DND-41 (cell line): Measurements from ENCODE around the gene C12orf50.

Experiments
- ATAC-seq: fragments of 200-7000 bp; cut with Tn5 transposase; 3 replicates; pipeline ENCODE4 v1.9.1; 2021; ENCODE audit warnings: low read depth; ENCODE audit not compliant: insufficient read depth
- DNase-seq: peaks from one replicate; pipeline ENCODE4 v3.0.0-alpha.2; 2020
- H2AFZ ChIP-seq: 2 replicates; pipeline ENCODE4 v1.6.0; 2012; ENCODE audit warnings: low read depth, low read length
- H3K27ac ChIP-seq: 2 replicates; pipeline ENCODE4 v1.5.1; 2012; ENCODE audit warnings: low read length, inconsistent platforms
- H3K27me3 ChIP-seq: fragments of 200-600 bp; sonication (generic); 2 replicates; pipeline ENCODE4 v1.6.0; 2012; ENCODE audit warnings: low read length, mild to moderate bottlenecking, inconsistent platforms; ENCODE audit not compliant: insufficient read depth, poor library complexity
- H3K36me3 ChIP-seq: 2 replicates; pipeline ENCODE4 v1.5.1; 2012; ENCODE audit warnings: low read length, inconsistent platforms; ENCODE audit not compliant: insufficient read depth
- H3K4me1 ChIP-seq: 2 replicates; pipeline ENCODE4 v1.5.1; 2012; ENCODE audit warnings: mild to moderate bottlenecking, low read length; ENCODE audit not compliant: insufficient read depth
- H3K4me2 ChIP-seq: 2 replicates; pipeline ENCODE4 v1.6.0; 2012; ENCODE audit warnings: mild to moderate bottlenecking, moderate library complexity, low read length, inconsistent platforms; ENCODE audit not compliant: insufficient read depth
- H3K4me3 ChIP-seq, 2 experiments: fragments of 200-600 bp in 1 of 2; shearing (Covaris generic) in 1 of 2; 2 replicates each; pipeline ENCODE4 v1.5.1; 2012 to 2016; ENCODE audit warnings: inconsistent platforms in 2 of 2, low read length in 2 of 2, mild to moderate bottlenecking in 2 of 2, low read depth in 1 of 2, moderate library complexity in 1 of 2
- H3K79me2 ChIP-seq: 2 replicates; pipeline ENCODE4 v1.6.0; 2012; ENCODE audit warnings: low read length, inconsistent platforms; ENCODE audit not compliant: insufficient read depth
- H3K9ac ChIP-seq: 2 replicates; pipeline ENCODE4 v1.6.0; 2012; ENCODE audit warnings: low read depth, mild to moderate bottlenecking, inconsistent platforms, low read length, moderate library complexity
- H3K9me3 ChIP-seq: 2 replicates; pipeline ENCODE4 v1.5.1; 2012; ENCODE audit warnings: low read length, moderate library complexity, mild to moderate bottlenecking, inconsistent platforms; ENCODE audit not compliant: insufficient read depth, severe bottlenecking
- H4K20me1 ChIP-seq: 2 replicates; pipeline ENCODE4 v1.6.0; 2012; ENCODE audit warnings: low read length; ENCODE audit not compliant: insufficient read depth
- EZH2 ChIP-seq: IDR thresholded peaks from 3 replicates; pipeline ENCODE4 v1.6.1; 2012; ENCODE audit warnings: borderline replicate concordance, low read depth, mild to moderate bottlenecking, moderate library complexity, low read length, inconsistent platforms; ENCODE audit not compliant: severe bottlenecking
- TF ChIP-seq, protein P1 (sequence below): IDR thresholded peaks from 2 replicates; pipeline ENCODE4 v1.5.1; 2012; ENCODE audit warnings: borderline replicate concordance, low read length, moderate library complexity, mild to moderate bottlenecking; ENCODE audit not compliant: poor library complexity, severe bottlenecking; ENCODE audit errors: extremely low read depth

C12orf50 gene

DNA sequence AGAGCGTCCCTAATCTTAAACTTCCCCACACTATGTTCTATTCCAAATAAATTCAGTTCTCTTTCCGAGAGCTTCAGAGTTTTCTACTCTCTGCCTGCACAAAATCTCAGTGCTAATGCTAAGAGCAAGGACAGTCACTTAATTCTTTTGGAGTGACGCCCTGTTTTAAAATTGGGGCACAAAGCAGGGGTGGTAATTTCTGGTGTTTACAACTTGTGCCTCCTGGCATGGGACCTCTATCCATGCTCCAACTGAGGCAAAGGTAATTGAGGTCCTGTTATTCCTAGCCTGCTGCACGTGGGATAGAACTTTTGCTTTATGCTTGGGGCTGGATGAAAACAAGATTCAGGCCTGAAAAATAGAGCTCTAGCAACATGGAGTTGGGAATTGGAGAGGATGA, 22.9 kb downstream of the C12orf50 start:
- H3K4me1 ChIP-seq: no peaks in the 10 kb centered on the region
- H3K36me3 ChIP-seq: no peaks in the 10 kb centered on the region
- no peaks in the 10 kb centered on the region for H3K79me2 ChIP-seq
- no peak for ATAC-seq
- H3K9me3 ChIP-seq: peaks cover 3% of the 10 kb centered on the region
- no peaks in the 10 kb centered on the region for H4K20me1 ChIP-seq
- DNase-seq: no peak
- no peak overlapping the region for H3K4me2 ChIP-seq
- no peak overlapping the region for H3K9ac ChIP-seq
- H3K4me3 ChIP-seq: no peak overlapping the region
- H3K27ac ChIP-seq: no peak overlapping the region
- no peaks in the 10 kb centered on the region for H3K27me3 ChIP-seq
- no peak overlapping the region for H2AFZ ChIP-seq
- TF ChIP-seq, protein P1, sequence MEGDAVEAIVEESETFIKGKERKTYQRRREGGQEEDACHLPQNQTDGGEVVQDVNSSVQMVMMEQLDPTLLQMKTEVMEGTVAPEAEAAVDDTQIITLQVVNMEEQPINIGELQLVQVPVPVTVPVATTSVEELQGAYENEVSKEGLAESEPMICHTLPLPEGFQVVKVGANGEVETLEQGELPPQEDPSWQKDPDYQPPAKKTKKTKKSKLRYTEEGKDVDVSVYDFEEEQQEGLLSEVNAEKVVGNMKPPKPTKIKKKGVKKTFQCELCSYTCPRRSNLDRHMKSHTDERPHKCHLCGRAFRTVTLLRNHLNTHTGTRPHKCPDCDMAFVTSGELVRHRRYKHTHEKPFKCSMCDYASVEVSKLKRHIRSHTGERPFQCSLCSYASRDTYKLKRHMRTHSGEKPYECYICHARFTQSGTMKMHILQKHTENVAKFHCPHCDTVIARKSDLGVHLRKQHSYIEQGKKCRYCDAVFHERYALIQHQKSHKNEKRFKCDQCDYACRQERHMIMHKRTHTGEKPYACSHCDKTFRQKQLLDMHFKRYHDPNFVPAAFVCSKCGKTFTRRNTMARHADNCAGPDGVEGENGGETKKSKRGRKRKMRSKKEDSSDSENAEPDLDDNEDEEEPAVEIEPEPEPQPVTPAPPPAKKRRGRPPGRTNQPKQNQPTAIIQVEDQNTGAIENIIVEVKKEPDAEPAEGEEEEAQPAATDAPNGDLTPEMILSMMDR: no peak
- TF ChIP-seq EZH2: no peak

DNA sequence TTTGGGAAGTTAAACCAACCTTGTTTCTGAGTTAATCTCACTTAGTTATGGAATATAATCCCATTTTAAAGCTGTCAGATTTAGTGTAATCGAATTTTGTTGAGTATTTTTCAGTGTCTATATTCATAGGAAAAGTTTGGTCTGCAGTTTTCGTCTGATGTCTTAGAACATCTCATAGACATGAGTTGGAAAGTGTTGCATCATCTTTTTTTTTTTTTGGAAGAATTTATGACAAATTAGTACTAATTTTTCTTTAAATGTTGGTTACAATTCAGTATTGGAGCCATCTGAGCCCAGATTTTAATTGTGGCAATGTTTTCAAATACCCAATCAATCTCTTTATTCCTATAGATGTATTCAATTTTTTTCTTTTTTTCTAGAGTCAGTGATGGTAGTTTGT, 27.9 kb downstream of the C12orf50 start:
- DNase-seq: no peak
- Histone ChIP-seq H3K36me3 (no peaks in the 10 kb centered on the region), H2AFZ (no peak overlapping the region), H3K27me3 (no peaks in the 10 kb centered on the region), H3K4me1 (no peaks in the 10 kb centered on the region), H4K20me1 (no peaks in the 10 kb centered on the region), H3K4me3 (no peak overlapping the region), H3K9me3 (peaks cover 3% of the 10 kb centered on the region), H3K79me2 (no peaks in the 10 kb centered on the region), H3K9ac (no peak overlapping the region), H3K4me2 (no peak overlapping the region), H3K27ac (no peak overlapping the region)
- ATAC-seq: no peak
- TF ChIP-seq, protein P1: no peak
- no peak for TF ChIP-seq EZH2

DNA sequence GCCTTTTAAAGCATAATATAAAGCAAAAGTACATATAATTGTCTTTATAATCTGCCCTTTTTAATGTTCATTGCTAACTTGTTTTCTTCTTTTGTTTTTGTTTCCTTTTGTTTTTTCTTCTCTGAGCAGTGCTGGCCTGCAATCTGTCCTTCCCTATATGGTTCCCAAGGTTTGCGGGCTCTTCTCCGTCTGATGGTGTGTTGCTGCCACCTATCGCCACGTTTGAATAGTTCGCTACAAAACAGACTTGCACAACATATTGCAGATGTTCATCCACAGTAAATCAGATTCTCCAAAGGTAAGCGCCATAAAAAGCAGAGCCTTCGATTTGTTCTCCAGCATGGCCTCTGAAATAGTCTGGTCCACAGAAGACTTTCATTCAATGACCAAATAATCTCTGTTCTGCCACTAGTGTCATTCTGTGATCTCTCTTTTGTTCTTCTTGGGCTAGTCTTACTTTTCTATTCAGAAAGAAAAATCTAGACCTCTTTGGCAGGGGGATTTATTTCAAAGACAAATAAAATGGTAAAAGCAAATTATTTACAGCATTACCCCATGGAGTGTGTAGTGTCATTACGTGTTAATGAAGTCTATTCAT, 33.5 kb downstream of the C12orf50 start:
- DNase-seq: peak; percentile 49
- no peak overlapping the region for H3K4me2 ChIP-seq
- H3K4me3 ChIP-seq: no peak overlapping the region
- H3K4me1 ChIP-seq: no peaks in the 10 kb centered on the region
- H3K79me2 ChIP-seq: no peaks in the 10 kb centered on the region
- peaks cover 2% of the 10 kb centered on the region for H3K27me3 ChIP-seq
- H2AFZ ChIP-seq: no peak overlapping the region
- peak; percentile 92 for ATAC-seq
- H3K9ac ChIP-seq: no peak overlapping the region
- no peaks in the 10 kb centered on the region for H3K36me3 ChIP-seq
- H3K27ac ChIP-seq: no peak overlapping the region
- no peaks in the 10 kb centered on the region for H3K9me3 ChIP-seq
- H4K20me1 ChIP-seq: no peaks in the 10 kb centered on the region
- TF ChIP-seq EZH2: no peak
- TF ChIP-seq, protein P1: peak; percentile 82

DNA sequence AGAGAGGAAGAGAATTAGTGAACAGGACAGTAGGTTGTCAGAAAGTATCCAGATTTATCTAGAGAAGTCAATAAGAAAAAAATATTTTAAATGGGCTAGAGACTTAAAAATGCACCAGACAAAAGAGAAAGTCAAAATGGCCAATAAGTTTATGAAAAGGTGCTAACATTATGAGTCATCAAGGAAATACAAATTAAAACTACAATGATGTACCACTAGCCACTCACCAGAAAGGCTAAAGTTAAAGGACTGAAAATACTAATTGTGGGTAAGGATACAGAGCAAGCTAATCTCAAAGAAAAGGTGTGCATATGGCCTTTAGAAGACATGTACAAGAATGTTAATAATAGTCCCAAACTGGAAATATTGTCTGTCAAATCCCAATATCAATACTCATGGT, 37.7 kb downstream of the C12orf50 start:
- Histone ChIP-seq H3K79me2 (no peaks in the 10 kb centered on the region), H3K36me3 (no peaks in the 10 kb centered on the region), H3K4me2 (no peak overlapping the region), H3K9ac (no peak overlapping the region), H3K27me3 (peaks cover 2% of the 10 kb centered on the region), H3K27ac (no peak overlapping the region), H3K9me3 (no peaks in the 10 kb centered on the region), H3K4me1 (no peaks in the 10 kb centered on the region), H2AFZ (no peak overlapping the region), H4K20me1 (no peaks in the 10 kb centered on the region), H3K4me3 (no peak overlapping the region)
- TF ChIP-seq, protein P1: no peak
- no peak for TF ChIP-seq EZH2
- DNase-seq (no peak), ATAC-seq (no peak)
